Loucy (cell line): ENCODE measurements around the gene LRRTM1.

Experiments used
- H2AFZ ChIP-seq: fragments of 200-600 bp; sonication (generic); 2 replicates; pipeline ENCODE4 v1.6.0; 2016; ENCODE audit warnings: antibody characterized with exemption, mild to moderate bottlenecking, low read length, moderate library complexity
- H3F3A ChIP-seq: fragments of 200-600 bp; 2 replicates; pipeline ENCODE4 v1.6.0; 2016; ENCODE audit warnings: antibody characterized with exemption, low read depth, mild to moderate bottlenecking
- H3K27me3 ChIP-seq: fragments of 200-600 bp; sonication (generic); 2 replicates; pipeline ENCODE4 v1.6.1; 2014; ENCODE audit warnings: low read length, mild to moderate bottlenecking; ENCODE audit not compliant: insufficient read depth, poor library complexity, severe bottlenecking
- H3K36me3 ChIP-seq: fragments of 200-600 bp; sonication (generic); 2 replicates; pipeline ENCODE4 v1.6.1; 2016; ENCODE audit warnings: low read length; ENCODE audit not compliant: insufficient read depth
- H3K4me1 ChIP-seq: fragments of 200-600 bp; sonication (generic); 2 replicates; pipeline ENCODE4 v1.5.1; 2014; ENCODE audit warnings: low read length, mild to moderate bottlenecking; ENCODE audit not compliant: insufficient read depth, poor library complexity, severe bottlenecking
- H3K4me2 ChIP-seq: fragments of 200-600 bp; sonication (generic); 2 replicates; pipeline ENCODE4 v1.6.0; 2014; ENCODE audit warnings: antibody characterized with exemption, low read length, low read depth, mild to moderate bottlenecking; ENCODE audit not compliant: poor library complexity, severe bottlenecking
- H3K4me3 ChIP-seq: fragments of 200-600 bp; sonication (generic); 2 replicates; pipeline ENCODE4 v1.5.1; 2014; ENCODE audit warnings: low read length, mild to moderate bottlenecking, mixed read lengths; ENCODE audit not compliant: poor library complexity, severe bottlenecking
- H3K79me2 ChIP-seq: fragments of 200-600 bp; sonication (generic); 2 replicates; pipeline ENCODE4 v1.6.1; 2014; ENCODE audit warnings: low read length; ENCODE audit not compliant: insufficient read depth
- H3K9ac ChIP-seq: fragments of 200-600 bp; sonication (generic); 2 replicates; pipeline ENCODE4 v1.6.0; 2014; ENCODE audit warnings: mild to moderate bottlenecking, low read depth, low read length, moderate library complexity; ENCODE audit not compliant: poor library complexity, severe bottlenecking
- H3K9me2 ChIP-seq: fragments of 200-600 bp; sonication (generic); replicated peaks from 2 replicates; pipeline ENCODE4 v1.6.1; 2016; ENCODE audit warnings: low read depth, low read length, mixed read lengths
- H3K9me3 ChIP-seq: fragments of 200-600 bp; sonication (generic); 2 replicates; pipeline ENCODE4 v1.6.1; 2014; ENCODE audit warnings: mild to moderate bottlenecking, antibody characterized with exemption, low read length, low read depth; ENCODE audit not compliant: insufficient read depth
- H4K20me1 ChIP-seq: fragments of 200-600 bp; sonication (generic); 2 replicates; pipeline ENCODE4 v1.6.0; 2014; ENCODE audit warnings: antibody characterized with exemption, low read length, mild to moderate bottlenecking; ENCODE audit not compliant: insufficient read depth, poor library complexity, severe bottlenecking
- EZH2phosphoT487 ChIP-seq: fragments of 200-600 bp; IDR thresholded peaks from 2 replicates; pipeline ENCODE4 v1.6.1; 2018; ENCODE audit warnings: antibody characterized with exemption, mild to moderate bottlenecking, moderate library complexity, borderline replicate concordance
- TF ChIP-seq, protein P1 (sequence below): fragments of 200-600 bp; sonication (generic); conservative IDR thresholded peaks from 2 replicates; pipeline ENCODE4 v1.5.1; 2014; ENCODE audit warnings: mild to moderate bottlenecking, antibody characterized with exemption, low read length

LRRTM1 gene

DNA sequence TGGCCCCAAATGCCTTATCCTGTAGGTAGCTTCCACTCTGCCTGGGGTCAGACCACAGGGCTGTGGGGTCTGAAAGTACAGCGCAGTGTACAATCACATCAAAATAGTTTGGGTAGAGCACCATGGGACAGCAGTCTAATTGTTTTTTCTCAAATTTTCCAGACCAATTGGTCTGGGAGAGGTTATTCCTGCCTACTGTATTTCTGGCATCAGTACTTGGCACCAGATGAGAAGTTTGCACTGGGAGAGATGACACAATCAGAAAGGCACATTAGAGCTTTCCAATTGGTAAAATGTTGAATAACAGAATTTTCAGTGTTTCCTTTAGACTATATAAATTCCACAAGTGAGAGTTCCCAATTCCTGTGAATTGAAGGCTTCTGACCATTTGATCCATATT, 30.9 kb upstream of the LRRTM1 start:
- H2AFZ ChIP-seq: no peak overlapping the region
- TF ChIP-seq EZH2phosphoT487: no peak
- TF ChIP-seq, protein P1, sequence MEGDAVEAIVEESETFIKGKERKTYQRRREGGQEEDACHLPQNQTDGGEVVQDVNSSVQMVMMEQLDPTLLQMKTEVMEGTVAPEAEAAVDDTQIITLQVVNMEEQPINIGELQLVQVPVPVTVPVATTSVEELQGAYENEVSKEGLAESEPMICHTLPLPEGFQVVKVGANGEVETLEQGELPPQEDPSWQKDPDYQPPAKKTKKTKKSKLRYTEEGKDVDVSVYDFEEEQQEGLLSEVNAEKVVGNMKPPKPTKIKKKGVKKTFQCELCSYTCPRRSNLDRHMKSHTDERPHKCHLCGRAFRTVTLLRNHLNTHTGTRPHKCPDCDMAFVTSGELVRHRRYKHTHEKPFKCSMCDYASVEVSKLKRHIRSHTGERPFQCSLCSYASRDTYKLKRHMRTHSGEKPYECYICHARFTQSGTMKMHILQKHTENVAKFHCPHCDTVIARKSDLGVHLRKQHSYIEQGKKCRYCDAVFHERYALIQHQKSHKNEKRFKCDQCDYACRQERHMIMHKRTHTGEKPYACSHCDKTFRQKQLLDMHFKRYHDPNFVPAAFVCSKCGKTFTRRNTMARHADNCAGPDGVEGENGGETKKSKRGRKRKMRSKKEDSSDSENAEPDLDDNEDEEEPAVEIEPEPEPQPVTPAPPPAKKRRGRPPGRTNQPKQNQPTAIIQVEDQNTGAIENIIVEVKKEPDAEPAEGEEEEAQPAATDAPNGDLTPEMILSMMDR: no peak
- no peak overlapping the region for H3K9ac ChIP-seq
- no peaks in the 10 kb centered on the region for H3K9me2 ChIP-seq
- H3K4me2 ChIP-seq: no peak overlapping the region
- H3K4me3 ChIP-seq: no peak overlapping the region
- H3K79me2 ChIP-seq: no peaks in the 10 kb centered on the region
- no peaks in the 10 kb centered on the region for H3K36me3 ChIP-seq
- no peaks in the 10 kb centered on the region for H4K20me1 ChIP-seq
- H3F3A ChIP-seq: no peaks in the 10 kb centered on the region
- H3K4me1 ChIP-seq: no peaks in the 10 kb centered on the region
- no peaks in the 10 kb centered on the region for H3K27me3 ChIP-seq
- H3K9me3 ChIP-seq: no peaks in the 10 kb centered on the region

DNA sequence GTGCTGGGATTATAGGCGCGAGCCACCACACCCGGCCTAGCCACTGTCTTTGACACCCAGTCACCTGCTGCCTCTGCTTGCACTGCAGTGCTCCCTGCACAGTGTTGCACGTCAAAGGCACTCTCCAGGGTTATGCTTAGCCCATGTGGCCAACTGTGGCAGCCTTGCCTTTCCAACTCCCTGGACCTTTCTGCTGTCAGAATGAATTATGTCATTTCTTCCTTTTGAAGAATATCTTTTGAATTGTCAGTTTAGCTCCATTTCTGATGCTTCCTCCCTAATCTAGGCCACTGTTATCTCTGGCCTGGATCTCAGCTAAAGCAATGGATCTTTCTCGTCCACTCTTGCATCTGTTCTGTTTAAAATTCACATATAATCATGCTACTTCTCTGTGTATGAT, 29.3 kb upstream of the LRRTM1 start:
- H3K4me2 ChIP-seq: no peak overlapping the region
- H4K20me1 ChIP-seq: no peaks in the 10 kb centered on the region
- no peaks in the 10 kb centered on the region for H3F3A ChIP-seq
- H3K79me2 ChIP-seq: no peaks in the 10 kb centered on the region
- no peaks in the 10 kb centered on the region for H3K9me3 ChIP-seq
- no peak overlapping the region for H3K4me3 ChIP-seq
- no peak overlapping the region for H2AFZ ChIP-seq
- H3K36me3 ChIP-seq: no peaks in the 10 kb centered on the region
- no peaks in the 10 kb centered on the region for H3K27me3 ChIP-seq
- no peaks in the 10 kb centered on the region for H3K9me2 ChIP-seq
- no peak overlapping the region for H3K9ac ChIP-seq
- TF ChIP-seq, protein P1: no peak
- no peak for TF ChIP-seq EZH2phosphoT487
- H3K4me1 ChIP-seq: no peaks in the 10 kb centered on the region

DNA sequence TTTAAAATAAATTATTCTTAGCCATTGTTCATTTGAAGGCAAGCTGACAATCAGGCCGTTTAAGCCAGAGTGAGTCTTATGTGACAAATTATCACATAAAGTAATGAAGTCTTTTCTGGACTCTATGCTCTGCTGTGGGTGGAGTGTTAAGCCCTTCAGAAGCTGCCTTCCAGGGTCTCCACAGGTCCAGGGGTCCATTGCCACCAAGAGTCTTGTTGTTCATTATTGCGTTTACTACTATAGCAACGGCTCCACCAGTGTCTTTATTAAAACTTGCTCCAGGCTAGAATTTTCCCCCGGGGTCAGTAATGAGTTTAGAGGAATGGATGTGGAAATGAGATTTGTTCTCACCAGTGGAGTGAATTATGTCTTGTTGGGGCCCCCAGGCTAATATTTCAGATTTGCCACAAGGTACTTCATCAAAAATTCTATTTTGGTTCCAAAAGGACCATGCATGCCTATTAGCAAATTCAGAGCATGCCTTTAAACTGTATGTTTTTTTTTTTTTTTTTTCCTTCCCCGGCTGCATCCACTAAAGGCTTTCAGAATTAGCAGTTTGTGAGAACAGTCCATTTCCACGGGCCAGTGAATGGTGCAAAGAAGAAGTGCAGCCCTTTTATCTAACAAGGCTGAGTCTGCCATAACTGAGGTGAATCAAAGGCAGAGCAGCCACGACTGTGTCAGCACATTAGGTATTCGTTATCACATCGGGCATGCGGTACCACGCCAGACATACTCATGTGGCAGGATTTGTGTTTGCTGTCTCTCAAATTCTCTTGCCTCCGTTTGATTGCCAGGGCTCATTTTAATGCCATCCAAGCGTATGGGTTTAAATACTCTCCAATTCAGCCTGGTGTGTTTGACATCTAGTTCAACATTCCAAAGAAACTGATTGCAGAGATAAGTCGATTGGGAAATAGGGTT, 26.2 kb upstream of the LRRTM1 start:
- no peaks in the 10 kb centered on the region for H3K79me2 ChIP-seq
- no peaks in the 10 kb centered on the region for H3K9me3 ChIP-seq
- no peaks in the 10 kb centered on the region for H3K27me3 ChIP-seq
- no peak overlapping the region for H3K9ac ChIP-seq
- no peaks in the 10 kb centered on the region for H3K9me2 ChIP-seq
- H3F3A ChIP-seq: no peaks in the 10 kb centered on the region
- H3K36me3 ChIP-seq: no peaks in the 10 kb centered on the region
- H3K4me2 ChIP-seq: no peak overlapping the region
- H3K4me3 ChIP-seq: no peak overlapping the region
- H3K4me1 ChIP-seq: no peaks in the 10 kb centered on the region
- H2AFZ ChIP-seq: no peak overlapping the region
- no peaks in the 10 kb centered on the region for H4K20me1 ChIP-seq
- TF ChIP-seq, protein P1: no peak
